Measurements from ENCODE around the gene DPYSL3.

GRCh38 chr5:147509041-147509709 is 693 bp downstream of the DPYSL3 start:
- no peak for TF ChIP-seq CTCF (conservative IDR thresholded peaks at IDR 0.05; ENCODE audit: low read depth, low read length)
- no peak for TF ChIP-seq EZH2 (IDR thresholded peaks at IDR 0.05; ENCODE audit: borderline replicate concordance, low read depth, low read length, poor library complexity, severe bottlenecking)
